Heart right ventricle (tissue), 16 donors: ENCODE data around the gene SMAP2. TPM values are rescaled to one million over a fixed set of nuclear protein-coding genes. Genes with fewer than 3 reads are reported as not detected.
A peak's percentile ranks its signal among the peaks of the same experiment; 100 is the strongest.

ENCODE experiments used
- ATAC-seq, 8 donors: fragments of 200-7000 bp; cut with Tn5 transposase; one replicate each; pipeline ENCODE4 v1.9.1; 2020; ENCODE audit warnings: mild to moderate bottlenecking in 8 of 8, moderate library complexity in 8 of 8, moderate number of reproducible peaks in 1 of 8
- DNase-seq, 2 donors: peaks; one replicate each; pipeline ENCODE4 v3.0.0-alpha.2; 2020
- H3K27ac ChIP-seq, 10 donors: fragments of 200-600 bp; sonication (generic) in 2 of 10; one replicate each; pipeline versions ENCODE4 v1.5.0 to v1.8.0; 2020 to 2022; ENCODE audit warnings: mild to moderate bottlenecking in 3 of 10
- H3K27me3 ChIP-seq, 7 donors: fragments of 200-600 bp; one replicate each; pipeline ENCODE4 v1.8.0; 2021 to 2022; ENCODE audit warnings: mild to moderate bottlenecking in 2 of 7
- H3K36me3 ChIP-seq, 9 donors: fragments of 200-600 bp; sonication (generic) in 1 of 9; one replicate each; pipeline versions ENCODE4 v1.5.0 to v1.8.0; 2020 to 2022; ENCODE audit warnings: mild to moderate bottlenecking in 2 of 9
- H3K4me1 ChIP-seq, 9 donors: fragments of 200-600 bp; sonication (generic) in 1 of 9; one replicate each; pipeline versions ENCODE4 v1.5.0 to v1.8.0; 2020 to 2022; ENCODE audit warnings: mild to moderate bottlenecking in 4 of 9
- H3K4me3 ChIP-seq, 10 donors: fragments of 200-600 bp; sonication (generic) in 2 of 10; one replicate each; pipeline versions ENCODE4 v1.5.0 to v1.8.0; 2020 to 2022; ENCODE audit warnings: mild to moderate bottlenecking in 7 of 10, moderate library complexity in 2 of 10
- H3K9me3 ChIP-seq, 11 donors: fragments of 200-600 bp in 10 of 11; sonication (generic) in 2 of 11; one replicate each; pipeline versions ENCODE4 v1.5.0 to v1.8.0; 2013 to 2022; ENCODE audit warnings: mild to moderate bottlenecking in 2 of 11, control low read depth in 1 of 11, moderate library complexity in 1 of 11
- CTCF ChIP-seq, 9 donors: fragments of 200-600 bp; sonication (generic) in 2 of 9; IDR thresholded peaks; one replicate each; pipeline versions ENCODE4 v1.5.0 to v1.8.0; 2021 to 2022; ENCODE audit warnings: antibody characterized with exemption in 9 of 9, mild to moderate bottlenecking in 5 of 9, moderate library complexity in 1 of 9
- WGBS, 2 donors: extraction: QIAGEN DNeasy Blood & Tissue Kit; methylation state at CpG; one replicate each; pipeline ENCODE4 v1.1.7; 2013; ENCODE audit warnings: inconsistent platforms in 1 of 2; 5-methylcytosine and 5-hydroxymethylcytosine counted together
- intact Hi-C, 10 donors: fragments of 100-400 bp; cut with DNase I; formaldehyde crosslinking; loops; one replicate each; pipeline versions ENCODE4 v1.11.1 to v1.14.2; 2022
- polyA plus RNA-seq, 2 donors: library from polyadenylated mRNA; stranded (reverse); fragments of 200-250 nt; gene quantifications; one replicate each; pipeline ENCODE4 v1.2.3, GENCODE V29; 2013
- total RNA-seq, 10 donors: library from RNA; stranded (reverse); fragmentation: NEBNext Ultra II Directional in 3 of 10; extraction: Animal tissue kit (Norgen Biotek cat#: 25700) in 3 of 10; gene quantifications; one replicate each; pipeline versions ENCODE4 v1.2.1 to v1.2.4, GENCODE V29; 2021 to 2023
- donor health status: Arrhythmogenic right ventricular cardiomyopathy.
- donor health status: ischemic (EF 13 %, LVEDD 7.1; RV severe dilation, severe dysfunction).
- donor health status: healthy with polysubstance abuse.
- donor health status: DM: no; HTN: yes; CAD: no.
- donor health status: DM: no; HTN: no; CAD: no.
- donor health status: ischemic (EF 25% LVEDD 6.9; RV normal size, moderate dysfunction).
- donor health status: ischemic (EF 25% LVEDD 5.7; RV mildly dilated, moderate dysfunction).
- donor health status: healthy.
- donor health status: DM: yes; HTN: yes; CAD: no.
- donor health status: Ischemic cardiomyopathy.
- donor health status: ischemic (EF 35%, LVEDD 5.7; RV mildly dilated, moderate dysfunction).
- donor health status: nonischemic (EF 11% LVEDD 7.7; RV severe dilation, severe dysfunction).
- donor health status: DM: yes; HTN: yes; CAD: no.
- donor health status: PGD.
- donor health status: ischemic (EF 29% LVEDD 5.4; RV normal size, mild dysfunction).
- donor health status: nonischemic (EF 23%, LVEDD 6.1; RV moderate dilation, normal function).

Gene SMAP2
- total and polyA plus RNA-seq, 12 donors, result 9.4 to 29.8 (median 12.4) TPM

GRCh38 chr1:40353082-40353481 is 20.4 kb upstream of the SMAP2 start:
- H3K36me3 ChIP-seq, result no peaks in the 10 kb centered on the region
- H3K4me1 ChIP-seq, result peaks cover 0 to 23% (median 0%) of the 10 kb centered on the region in 9 donors
- no peak for TF ChIP-seq CTCF (IDR thresholded peaks at IDR 0.05)
- H3K27me3 ChIP-seq, result peaks cover 0 to 5% (median 0%) of the 10 kb centered on the region in 7 donors
- H3K9me3 ChIP-seq, result peaks cover 0 to 15% (median 8%) of the 10 kb centered on the region in 11 donors
- intact Hi-C loops, result no loop called here
- no peak for DNase-seq
- H3K4me3 ChIP-seq, result no peak overlapping the region
- 91 to 95% methylated on average over 3 of the region's 3 CpGs for WGBS, 2 donors
- ATAC-seq, result no peak
- H3K27ac ChIP-seq, result peak overlapping the region in 1 of 10 donors; percentile 77

- no peak for ATAC-seq
- no peak for TF ChIP-seq CTCF (IDR thresholded peaks at IDR 0.05)
- intact Hi-C loops, result no loop called here
These were observed 15.9 kb upstream of the SMAP2 start for GRCh38 chr1:40357625-40358024.

GRCh38 chr1:40360631-40361030 is 12.9 kb upstream of the SMAP2 start:
- Histone ChIP-seq H3K9me3 (peaks cover 0 to 33% (median 11%) of the 10 kb centered on the region in 11 donors), H3K4me3 (no peak overlapping the region), H3K27me3 (peaks cover 0 to 7% (median 0%) of the 10 kb centered on the region in 7 donors), H3K4me1 (peaks cover 0 to 23% (median 0%) of the 10 kb centered on the region in 9 donors), H3K27ac (no peak overlapping the region), H3K36me3 (peaks cover 0 to 7% (median 0%) of the 10 kb centered on the region in 9 donors)
- no peak for DNase-seq
- intact Hi-C loops, result no loop called here
- ATAC-seq, result no peak
- TF ChIP-seq CTCF (IDR thresholded peaks at IDR 0.05), result no peak

More at GRCh38 chr1:40357625-40358024, 15.9 kb upstream of the SMAP2 start:
- no peak for DNase-seq
- Histone ChIP-seq H3K9me3 (peaks cover 0 to 33% (median 11%) of the 10 kb centered on the region in 11 donors), H3K27ac (no peak overlapping the region), H3K36me3 (no peaks in the 10 kb centered on the region), H3K4me1 (peaks cover 0 to 16% (median 0%) of the 10 kb centered on the region in 9 donors), H3K27me3 (no peaks in the 10 kb centered on the region), H3K4me3 (no peak overlapping the region)

- intact Hi-C loops, result no loop called here
- no peak overlapping the region for H3K27ac ChIP-seq
- ATAC-seq (no peak), DNase-seq (no peak)
- H3K4me3 ChIP-seq, result no peak overlapping the region
- peaks cover 0 to 7% (median 0%) of the 10 kb centered on the region in 7 donors for H3K27me3 ChIP-seq
- 88 to 89% methylated on average over 1 of the region's 1 CpG for WGBS, 2 donors
- no peak for TF ChIP-seq CTCF (IDR thresholded peaks at IDR 0.05)
- peaks cover 0 to 7% (median 0%) of the 10 kb centered on the region in 9 donors for H3K36me3 ChIP-seq
- peaks cover 0 to 33% (median 11%) of the 10 kb centered on the region in 11 donors for H3K9me3 ChIP-seq
- peaks cover 0 to 23% (median 0%) of the 10 kb centered on the region in 9 donors for H3K4me1 ChIP-seq
These were observed 12.3 kb upstream of the SMAP2 start for GRCh38 chr1:40361201-40361600.
